Measurements from ENCODE around the gene CACNA2D2. TPM values are rescaled to one million over a fixed set of nuclear protein-coding genes. Genes with fewer than 3 reads are reported as not detected.
A peak's percentile ranks its signal among the peaks of the same experiment; 100 is the strongest.

CACNA2D2 gene
- total and polyA plus RNA-seq, 4 donors, result 0.75 to 3.2 (median 2.2) TPM

GRCh38 chr3:50319894-50320625 is 183.4 kb downstream of the CACNA2D2 start:
- peak in 1 of 2 donors; percentile 57 for DNase-seq
- H3K27me3 ChIP-seq (ENCODE audit: control insufficient read depth in 1 of 2, insufficient read depth in 2 of 2, low read length in 1 of 2), result no peaks in the 10 kb centered on the region
- no peak overlapping the region for H3K27ac ChIP-seq (ENCODE audit: low read depth in 1 of 2, low read length in 2 of 2)
- no peak for ATAC-seq (ENCODE audit: low FRiP score)
- intact Hi-C loops (cut with DNase I), result no loop called here
- H3K36me3 ChIP-seq (ENCODE audit: control insufficient read depth in 1 of 2, insufficient read depth in 2 of 2, low read length in 1 of 2), result no peaks in the 10 kb centered on the region
- no peaks in the 10 kb centered on the region for H3K9me3 ChIP-seq (ENCODE audit: control insufficient read depth, low read length)
- no peaks in the 10 kb centered on the region for H3K4me1 ChIP-seq (ENCODE audit: control insufficient read depth in 1 of 2, insufficient read depth in 2 of 2, low read length in 2 of 2)
- H3K4me3 ChIP-seq (ENCODE audit: low read length in 2 of 2), result no peak overlapping the region
- 83% methylated on average over 29 of the region's 29 CpGs for WGBS, 2 donors

GRCh38 chr3:50319181-50319893 is 184.1 kb downstream of the CACNA2D2 start:
- H3K4me3 ChIP-seq (ENCODE audit: low read length in 2 of 2), result no peak overlapping the region
- ATAC-seq (ENCODE audit: low FRiP score) (no peak), DNase-seq (peak in 1 of 2 donors; percentile 41)
- H3K27me3 ChIP-seq (ENCODE audit: control insufficient read depth in 1 of 2, insufficient read depth in 2 of 2, low read length in 1 of 2), result no peaks in the 10 kb centered on the region
- no peaks in the 10 kb centered on the region for H3K9me3 ChIP-seq (ENCODE audit: control insufficient read depth, low read length)
- no peaks in the 10 kb centered on the region for H3K36me3 ChIP-seq (ENCODE audit: control insufficient read depth in 1 of 2, insufficient read depth in 2 of 2, low read length in 1 of 2)
- no peaks in the 10 kb centered on the region for H3K4me1 ChIP-seq (ENCODE audit: control insufficient read depth in 1 of 2, insufficient read depth in 2 of 2, low read length in 2 of 2)
- 90 to 94% methylated on average over 16 of the region's 16 CpGs for WGBS, 2 donors
- intact Hi-C loops (cut with DNase I), result no loop called here
- no peak overlapping the region for H3K27ac ChIP-seq (ENCODE audit: low read depth in 1 of 2, low read length in 2 of 2)

- intact Hi-C loops (cut with DNase I), result no loop called here
- Histone ChIP-seq H3K36me3 (ENCODE audit: control insufficient read depth in 1 of 2, insufficient read depth in 2 of 2, low read length in 1 of 2) (no peaks in the 10 kb centered on the region), H3K9me3 (ENCODE audit: control insufficient read depth, low read length) (no peaks in the 10 kb centered on the region), H3K4me3 (ENCODE audit: low read length in 2 of 2) (no peak overlapping the region), H3K27me3 (ENCODE audit: control insufficient read depth in 1 of 2, insufficient read depth in 2 of 2, low read length in 1 of 2) (no peaks in the 10 kb centered on the region), H3K4me1 (ENCODE audit: control insufficient read depth in 1 of 2, insufficient read depth in 2 of 2, low read length in 2 of 2) (no peaks in the 10 kb centered on the region), H3K27ac (ENCODE audit: low read depth in 1 of 2, low read length in 2 of 2) (no peak overlapping the region)
- 86 to 87% methylated on average over 10 of the region's 10 CpGs for WGBS, 2 donors
- ATAC-seq (ENCODE audit: low FRiP score) (no peak), DNase-seq (peak in 1 of 2 donors; percentile 57)
Observed at GRCh38 chr3:50318615-50319014, 184.8 kb downstream of the CACNA2D2 start.

DNA sequence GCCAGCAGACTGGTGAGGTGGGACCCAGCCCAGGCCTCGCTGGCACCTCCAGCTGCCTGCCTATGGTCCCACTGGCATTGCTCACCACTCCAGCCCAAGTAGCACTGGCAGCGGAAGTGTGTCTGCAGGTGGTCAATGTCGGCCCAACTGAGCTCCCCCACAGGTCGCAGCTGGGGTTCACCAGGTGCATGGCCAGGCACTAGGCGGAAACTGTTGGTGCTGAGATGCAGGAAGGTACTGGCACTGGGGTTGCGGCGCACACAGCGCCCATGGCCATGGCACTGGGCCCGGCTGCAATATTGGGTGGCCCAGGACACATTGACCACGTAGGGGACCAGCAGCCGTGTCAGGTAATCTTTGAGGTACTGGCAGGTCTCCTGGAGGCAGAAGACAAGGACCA is 185.3 kb downstream of the CACNA2D2 start:
- no peak for ATAC-seq (ENCODE audit: low FRiP score)
- H3K9me3 ChIP-seq (ENCODE audit: control insufficient read depth, low read length), result no peaks in the 10 kb centered on the region
- intact Hi-C loops (cut with DNase I), result no loop called here
- no peaks in the 10 kb centered on the region for H3K36me3 ChIP-seq (ENCODE audit: control insufficient read depth in 1 of 2, insufficient read depth in 2 of 2, low read length in 1 of 2)
- no peaks in the 10 kb centered on the region for H3K4me1 ChIP-seq (ENCODE audit: control insufficient read depth in 1 of 2, insufficient read depth in 2 of 2, low read length in 2 of 2)
- peak in 1 of 2 donors; percentile 33 for DNase-seq
- WGBS, 2 donors, result 85 to 92% methylated on average over 11 of the region's 11 CpGs
- no peaks in the 10 kb centered on the region for H3K27me3 ChIP-seq (ENCODE audit: control insufficient read depth in 1 of 2, insufficient read depth in 2 of 2, low read length in 1 of 2)
- H3K4me3 ChIP-seq (ENCODE audit: low read length in 2 of 2), result no peak overlapping the region
- no peak overlapping the region for H3K27ac ChIP-seq (ENCODE audit: low read depth in 1 of 2, low read length in 2 of 2)

- WGBS, 2 donors, result 60 to 67% methylated on average over 6 of the region's 6 CpGs
- H3K27me3 ChIP-seq (ENCODE audit: control insufficient read depth in 1 of 2, insufficient read depth in 2 of 2, low read length in 1 of 2), result no peaks in the 10 kb centered on the region
- no peaks in the 10 kb centered on the region for H3K36me3 ChIP-seq (ENCODE audit: control insufficient read depth in 1 of 2, insufficient read depth in 2 of 2, low read length in 1 of 2)
- no peak overlapping the region for H3K4me3 ChIP-seq (ENCODE audit: low read length in 2 of 2)
- H3K27ac ChIP-seq (ENCODE audit: low read depth in 1 of 2, low read length in 2 of 2), result no peak overlapping the region
- H3K4me1 ChIP-seq (ENCODE audit: control insufficient read depth in 1 of 2, insufficient read depth in 2 of 2, low read length in 2 of 2), result no peaks in the 10 kb centered on the region
- no peaks in the 10 kb centered on the region for H3K9me3 ChIP-seq (ENCODE audit: control insufficient read depth, low read length)
- ATAC-seq (ENCODE audit: low FRiP score) (no peak), DNase-seq (peak in 1 of 2 donors; percentile 54)
- intact Hi-C loops (cut with DNase I), result no loop called here
Observed at GRCh38 chr3:50317300-50317699, 186.1 kb downstream of the CACNA2D2 start.

DNA sequence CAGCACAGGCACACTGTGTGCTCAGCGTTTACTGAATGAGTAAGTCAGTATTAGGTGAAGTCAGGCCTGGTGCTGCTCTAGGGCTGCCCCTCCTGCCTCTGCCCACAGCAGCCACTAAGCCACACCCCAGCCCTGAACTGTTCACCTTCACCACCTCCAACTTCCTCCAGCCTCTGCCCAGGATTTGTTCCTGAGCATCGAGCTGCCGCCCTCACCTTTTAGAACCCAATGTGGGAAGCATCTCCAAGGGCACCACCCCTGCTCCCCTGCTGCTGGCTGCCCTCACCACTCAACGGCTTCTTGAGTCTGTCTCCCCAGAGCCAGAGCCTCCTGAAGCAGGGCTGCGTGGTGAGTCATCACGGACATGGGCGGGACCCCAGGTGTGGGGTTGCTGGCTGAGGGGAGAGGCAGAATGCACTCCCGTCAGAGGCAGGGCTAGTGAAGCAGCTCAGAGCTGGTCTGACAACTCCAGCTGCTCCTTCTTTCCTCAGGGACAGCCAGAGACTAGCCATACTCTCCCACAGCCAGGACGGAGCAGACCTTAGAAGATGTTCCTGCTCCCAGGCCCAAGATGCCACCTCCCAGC is 186.7 kb downstream of the CACNA2D2 start:
- Histone ChIP-seq H3K4me1 (ENCODE audit: control insufficient read depth in 1 of 2, insufficient read depth in 2 of 2, low read length in 2 of 2) (no peaks in the 10 kb centered on the region), H3K27me3 (ENCODE audit: control insufficient read depth in 1 of 2, insufficient read depth in 2 of 2, low read length in 1 of 2) (no peaks in the 10 kb centered on the region), H3K36me3 (ENCODE audit: control insufficient read depth in 1 of 2, insufficient read depth in 2 of 2, low read length in 1 of 2) (no peaks in the 10 kb centered on the region), H3K4me3 (ENCODE audit: low read length in 2 of 2) (no peak overlapping the region), H3K9me3 (ENCODE audit: control insufficient read depth, low read length) (no peaks in the 10 kb centered on the region), H3K27ac (ENCODE audit: low read depth in 1 of 2, low read length in 2 of 2) (no peak overlapping the region)
- no peak for ATAC-seq (ENCODE audit: low FRiP score)
- 81 to 83% methylated on average over 9 of the region's 9 CpGs for WGBS, 2 donors
- intact Hi-C loops (cut with DNase I), result no loop called here
- peak in 1 of 2 donors; percentile 62 for DNase-seq

DNA sequence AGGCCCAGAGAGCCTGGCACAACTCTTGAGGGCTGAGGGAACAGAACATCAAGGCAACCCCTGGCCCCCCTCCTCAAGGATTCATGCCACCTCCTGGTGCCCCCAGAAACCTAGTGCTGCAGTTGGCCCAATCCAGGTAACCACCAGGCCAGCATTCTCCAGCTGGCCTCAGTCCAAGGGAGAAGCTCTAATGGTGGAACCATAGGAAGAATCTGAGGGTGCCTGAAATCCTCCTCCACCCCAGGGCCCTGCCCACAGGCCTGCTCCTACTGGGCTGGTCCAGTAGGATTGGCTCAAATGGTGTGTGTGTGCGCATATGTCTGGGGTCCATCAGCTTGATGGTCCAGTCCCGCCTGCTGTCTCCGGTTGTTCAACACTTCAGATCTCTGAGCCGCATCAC is 188.6 kb downstream of the CACNA2D2 start:
- ATAC-seq (ENCODE audit: low FRiP score), result no peak
- Histone ChIP-seq H3K27me3 (ENCODE audit: control insufficient read depth in 1 of 2, insufficient read depth in 2 of 2, low read length in 1 of 2) (no peaks in the 10 kb centered on the region), H3K36me3 (ENCODE audit: control insufficient read depth in 1 of 2, insufficient read depth in 2 of 2, low read length in 1 of 2) (no peaks in the 10 kb centered on the region), H3K4me1 (ENCODE audit: control insufficient read depth in 1 of 2, insufficient read depth in 2 of 2, low read length in 2 of 2) (no peaks in the 10 kb centered on the region), H3K9me3 (ENCODE audit: control insufficient read depth, low read length) (no peaks in the 10 kb centered on the region), H3K27ac (ENCODE audit: low read depth in 1 of 2, low read length in 2 of 2) (no peak overlapping the region), H3K4me3 (ENCODE audit: low read length in 2 of 2) (no peak overlapping the region)
- 96 to 100% methylated on average over 4 of the region's 4 CpGs for WGBS, 2 donors
- DNase-seq, result peak in 1 of 2 donors; percentile 25
- intact Hi-C loops (cut with DNase I), result no loop called here

GRCh38 chr3:50314342-50314741 is 189.1 kb downstream of the CACNA2D2 start:
- H3K4me1 ChIP-seq (ENCODE audit: control insufficient read depth in 1 of 2, insufficient read depth in 2 of 2, low read length in 2 of 2), result no peaks in the 10 kb centered on the region
- intact Hi-C loops (cut with DNase I), result no loop called here
- ATAC-seq (ENCODE audit: low FRiP score) (no peak), DNase-seq (peak in 1 of 2 donors; percentile 30)
- H3K27ac ChIP-seq (ENCODE audit: low read depth in 1 of 2, low read length in 2 of 2), result no peak overlapping the region
- H3K27me3 ChIP-seq (ENCODE audit: control insufficient read depth in 1 of 2, insufficient read depth in 2 of 2, low read length in 1 of 2), result no peaks in the 10 kb centered on the region
- no peaks in the 10 kb centered on the region for H3K36me3 ChIP-seq (ENCODE audit: control insufficient read depth in 1 of 2, insufficient read depth in 2 of 2, low read length in 1 of 2)
- H3K9me3 ChIP-seq (ENCODE audit: control insufficient read depth, low read length), result no peaks in the 10 kb centered on the region
- H3K4me3 ChIP-seq (ENCODE audit: low read length in 2 of 2), result no peak overlapping the region
- WGBS, 2 donors, result 61 to 67% methylated on average over 3 of the region's 3 CpGs
